HEK293T (cell line): ENCODE results near the gene CDK14.

Source experiments
- ARNT ChIP-seq: fragments of 450-650 bp; IDR thresholded peaks from 2 replicates; pipeline ENCODE4 v1.6.1; 2017; ENCODE audit warnings: mild to moderate bottlenecking
- BHLHE40 ChIP-seq: fragments of 450-650 bp; IDR thresholded peaks from 2 replicates; pipeline ENCODE4 v1.6.1; 2016; ENCODE audit warnings: mild to moderate bottlenecking, moderate library complexity, borderline replicate concordance
- CTBP1 ChIP-seq: fragments of 450-650 bp; IDR thresholded peaks from 2 replicates; pipeline ENCODE4 v1.6.1; 2016; ENCODE audit warnings: borderline replicate concordance
- FOXA1 ChIP-seq: fragments of 450-650 bp; IDR thresholded peaks from 2 replicates; pipeline ENCODE4 v1.6.1; 2016; ENCODE audit warnings: mild to moderate bottlenecking
- FOXK2 ChIP-seq: fragments of 450-650 bp; IDR thresholded peaks from 2 replicates; pipeline ENCODE4 v1.6.1; 2016; ENCODE audit warnings: mild to moderate bottlenecking
- FOXM1 ChIP-seq: fragments of 450-650 bp; IDR thresholded peaks from 2 replicates; pipeline ENCODE4 v1.6.1; 2017; ENCODE audit warnings: mild to moderate bottlenecking, borderline replicate concordance
- LEF1 ChIP-seq: fragments of 450-650 bp; IDR thresholded peaks from 2 replicates; pipeline ENCODE4 v1.6.1; 2017; ENCODE audit warnings: mild to moderate bottlenecking, borderline replicate concordance
- NFRKB ChIP-seq: fragments of 450-650 bp; IDR thresholded peaks from 2 replicates; pipeline ENCODE4 v1.6.1; 2016; ENCODE audit warnings: mild to moderate bottlenecking, moderate library complexity
- PKNOX1 ChIP-seq: fragments of 450-650 bp; IDR thresholded peaks from 2 replicates; pipeline ENCODE4 v1.6.1; 2016
- SUZ12 ChIP-seq: fragments of 450-650 bp; IDR thresholded peaks from 2 replicates; pipeline ENCODE4 v1.6.1; 2016; ENCODE audit warnings: mild to moderate bottlenecking
- TARDBP ChIP-seq: fragments of 450-650 bp; IDR thresholded peaks from 2 replicates; pipeline ENCODE4 v1.6.1; 2016
- ZNF384 ChIP-seq: fragments of 450-650 bp; IDR thresholded peaks from 2 replicates; pipeline ENCODE4 v1.6.1; 2016

- TF ChIP-seq FOXM1 (no peak), FOXK2 (no peak), CTBP1 (no peak), BHLHE40 (no peak), SUZ12 (no peak), ARNT (no peak), NFRKB (no peak), FOXA1 (no peak), LEF1 (no peak), ZNF384 (no peak), PKNOX1 (no peak), TARDBP (no peak)
Observed at GRCh38 chr7:91127325-91127724, 531.2 kb downstream of the CDK14 start.
